ENCODE measurements around the gene CALU.

CALU gene

GRCh38 chr7:128815289-128815942 is 76.3 kb downstream of the CALU start:
- no peak for FAIRE-seq

- FAIRE-seq, result no peak
Measured at GRCh38 chr7:128818694-128819093, 79.5 kb downstream of the CALU start.
